ENCODE measurements around the gene POU6F1. TPM values are rescaled to one million over a fixed set of nuclear protein-coding genes. Genes with fewer than 3 reads are reported as not detected.

POU6F1 gene
- total RNA-seq, 1 donor from 2014 or later, result 2.6 TPM

DNA sequence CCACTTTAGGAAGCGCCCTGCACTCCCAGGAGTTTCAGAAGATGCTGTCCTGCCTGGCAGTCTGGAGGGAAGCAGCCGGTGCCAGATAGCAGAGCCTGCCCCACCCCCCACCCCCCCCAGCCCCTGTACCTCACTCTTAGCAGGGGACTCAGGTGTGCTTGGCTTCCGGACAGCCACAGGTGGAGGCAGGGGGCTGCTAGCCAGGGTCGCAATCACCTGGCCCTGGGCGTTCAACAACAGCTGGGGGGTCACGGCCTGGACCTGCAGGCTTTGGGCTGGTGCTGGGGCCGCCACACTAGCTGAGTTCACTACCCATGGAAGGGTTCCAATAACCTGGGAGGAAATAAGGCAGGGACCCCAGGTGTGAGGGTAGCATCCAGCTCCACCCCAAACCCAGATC, 22.0 kb downstream of the POU6F1 start:
- Histone ChIP-seq H3K4me3 (ENCODE audit: low read depth, low read length) (no peak overlapping the region), H3K36me3 (ENCODE audit: control insufficient read depth, insufficient read depth, low read length) (no peaks in the 10 kb centered on the region), H3K27me3 (ENCODE audit: control insufficient read depth, insufficient read depth, low read length) (no peaks in the 10 kb centered on the region)
- TF ChIP-seq, protein P1, sequence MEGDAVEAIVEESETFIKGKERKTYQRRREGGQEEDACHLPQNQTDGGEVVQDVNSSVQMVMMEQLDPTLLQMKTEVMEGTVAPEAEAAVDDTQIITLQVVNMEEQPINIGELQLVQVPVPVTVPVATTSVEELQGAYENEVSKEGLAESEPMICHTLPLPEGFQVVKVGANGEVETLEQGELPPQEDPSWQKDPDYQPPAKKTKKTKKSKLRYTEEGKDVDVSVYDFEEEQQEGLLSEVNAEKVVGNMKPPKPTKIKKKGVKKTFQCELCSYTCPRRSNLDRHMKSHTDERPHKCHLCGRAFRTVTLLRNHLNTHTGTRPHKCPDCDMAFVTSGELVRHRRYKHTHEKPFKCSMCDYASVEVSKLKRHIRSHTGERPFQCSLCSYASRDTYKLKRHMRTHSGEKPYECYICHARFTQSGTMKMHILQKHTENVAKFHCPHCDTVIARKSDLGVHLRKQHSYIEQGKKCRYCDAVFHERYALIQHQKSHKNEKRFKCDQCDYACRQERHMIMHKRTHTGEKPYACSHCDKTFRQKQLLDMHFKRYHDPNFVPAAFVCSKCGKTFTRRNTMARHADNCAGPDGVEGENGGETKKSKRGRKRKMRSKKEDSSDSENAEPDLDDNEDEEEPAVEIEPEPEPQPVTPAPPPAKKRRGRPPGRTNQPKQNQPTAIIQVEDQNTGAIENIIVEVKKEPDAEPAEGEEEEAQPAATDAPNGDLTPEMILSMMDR (IDR thresholded peaks at IDR 0.05; ENCODE audit: insufficient read depth, low read length, poor library complexity, severe bottlenecking), result no peak
- no peak for DNase-seq (ENCODE audit: low read depth)

DNA sequence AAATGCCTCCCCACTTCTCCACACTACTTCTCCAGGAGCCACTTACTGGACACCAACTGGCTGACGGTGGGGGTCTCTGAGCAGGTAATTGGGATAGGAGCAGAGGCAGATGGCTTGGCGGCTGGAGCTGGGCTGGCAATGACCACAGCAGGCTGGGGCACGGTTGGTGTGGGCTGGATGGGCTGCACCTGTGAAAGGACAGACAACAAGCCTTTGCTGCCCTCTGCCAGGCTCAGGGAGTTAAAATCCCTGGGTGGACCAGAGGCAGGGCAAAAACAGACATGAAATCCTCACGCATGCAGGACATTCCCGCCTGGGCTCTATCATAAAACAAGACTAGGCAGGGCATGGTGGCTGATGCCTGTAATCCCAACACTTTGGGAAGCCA, 25.6 kb downstream of the POU6F1 start:
- no peak overlapping the region for H3K4me3 ChIP-seq (ENCODE audit: low read depth, low read length)
- TF ChIP-seq, protein P1 (IDR thresholded peaks at IDR 0.05; ENCODE audit: insufficient read depth, low read length, poor library complexity, severe bottlenecking), result no peak
- H3K36me3 ChIP-seq (ENCODE audit: control insufficient read depth, insufficient read depth, low read length), result no peaks in the 10 kb centered on the region
- no peak for DNase-seq (ENCODE audit: low read depth)
- H3K27me3 ChIP-seq (ENCODE audit: control insufficient read depth, insufficient read depth, low read length), result no peaks in the 10 kb centered on the region

DNA sequence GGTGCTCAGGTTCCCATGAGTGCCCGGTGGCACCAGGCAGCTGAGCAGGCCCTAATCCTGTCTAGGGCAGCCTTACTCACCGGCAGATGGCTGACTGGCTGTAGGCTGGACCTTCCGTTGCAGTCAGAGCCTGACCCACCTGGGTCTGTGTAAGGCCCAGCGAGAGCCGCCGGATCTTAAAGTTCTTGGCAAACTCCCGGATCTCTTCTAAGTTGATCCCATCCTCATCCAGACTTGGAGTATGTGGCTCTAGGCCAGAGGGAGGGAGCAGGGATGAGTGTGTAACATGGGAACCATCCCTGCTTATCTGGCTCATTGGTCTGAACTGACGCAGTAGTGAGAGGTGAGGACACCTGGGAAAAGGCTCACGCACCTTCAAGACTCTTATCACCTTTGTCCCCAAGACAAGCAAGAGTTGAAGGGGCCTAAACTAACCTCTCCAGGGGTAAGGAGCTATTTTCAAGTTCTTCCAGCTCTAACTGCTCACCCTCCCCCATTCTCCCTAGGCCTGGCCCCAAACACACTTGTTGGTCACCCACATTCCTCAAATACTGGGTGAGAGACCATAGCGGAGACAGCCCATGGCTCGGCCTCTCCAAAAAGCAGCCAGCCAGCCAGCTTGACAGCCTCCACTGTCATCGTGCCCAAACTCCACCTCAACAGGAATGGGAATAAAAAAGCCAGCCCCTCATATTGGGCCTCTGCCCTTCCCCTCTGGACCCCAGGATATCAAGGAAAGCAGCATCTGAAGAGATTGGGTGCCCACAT, 26.2 kb downstream of the POU6F1 start:
- DNase-seq (ENCODE audit: low read depth), result no peak

DNA sequence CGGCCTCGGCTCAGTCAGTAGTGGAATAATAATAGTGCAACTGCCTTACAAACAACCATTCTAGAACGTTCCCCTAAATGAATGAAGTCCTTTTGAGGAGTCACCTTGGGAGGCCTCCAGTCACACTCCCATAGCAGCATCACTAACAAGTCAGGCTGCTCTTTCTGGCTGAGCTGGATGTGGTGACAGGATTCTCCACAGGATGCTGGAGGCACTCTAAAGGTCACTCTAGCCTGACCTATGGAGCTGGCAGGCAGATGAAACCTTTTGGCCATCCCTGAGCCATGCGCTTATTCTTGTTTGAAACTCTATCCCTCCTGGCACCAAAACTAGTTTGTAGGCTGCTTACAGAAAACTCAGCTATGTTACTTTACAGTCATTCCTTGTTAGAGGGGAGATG, 27.0 kb downstream of the POU6F1 start:
- H3K27me3 ChIP-seq (ENCODE audit: control insufficient read depth, insufficient read depth, low read length), result no peaks in the 10 kb centered on the region
- no peak for DNase-seq (ENCODE audit: low read depth)
- H3K4me3 ChIP-seq (ENCODE audit: low read depth, low read length), result no peak overlapping the region
- TF ChIP-seq, protein P1 (IDR thresholded peaks at IDR 0.05; ENCODE audit: insufficient read depth, low read length, poor library complexity, severe bottlenecking), result no peak
- no peaks in the 10 kb centered on the region for H3K36me3 ChIP-seq (ENCODE audit: control insufficient read depth, insufficient read depth, low read length)

More for the DNA sequence above, 26.2 kb downstream of the POU6F1 start:
- H3K27me3 ChIP-seq (ENCODE audit: control insufficient read depth, insufficient read depth, low read length), result no peaks in the 10 kb centered on the region
- no peaks in the 10 kb centered on the region for H3K36me3 ChIP-seq (ENCODE audit: control insufficient read depth, insufficient read depth, low read length)
- H3K4me3 ChIP-seq (ENCODE audit: low read depth, low read length), result no peak overlapping the region
- TF ChIP-seq, protein P1 (IDR thresholded peaks at IDR 0.05; ENCODE audit: insufficient read depth, low read length, poor library complexity, severe bottlenecking), result no peak

DNA sequence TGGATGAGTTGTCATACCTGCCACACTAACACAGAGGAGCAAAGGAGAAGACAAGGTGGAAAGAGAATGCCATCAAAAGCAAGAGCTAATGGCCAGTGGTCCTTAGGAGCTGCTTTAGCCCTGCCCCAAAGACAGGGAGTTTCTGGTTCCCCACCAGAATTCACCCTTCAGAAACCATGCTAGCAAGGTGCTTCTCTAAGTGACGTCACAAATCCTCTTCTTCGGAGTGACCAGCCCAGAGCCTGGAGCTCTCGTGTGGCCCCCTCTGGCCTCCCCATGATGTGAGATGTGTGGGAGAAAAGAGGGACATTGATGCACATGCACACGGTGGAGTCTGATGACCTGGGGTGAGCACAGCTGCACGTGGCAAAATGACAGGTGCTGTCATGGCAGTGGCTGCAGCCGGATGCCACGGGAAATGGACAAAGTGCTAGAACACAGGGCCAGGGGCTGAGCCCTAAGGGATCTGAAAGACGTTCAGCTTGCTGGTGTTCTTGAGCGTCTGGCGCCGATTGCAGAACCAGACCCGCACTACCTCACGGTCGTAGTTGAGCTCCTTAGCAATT, 28.0 kb downstream of the POU6F1 start:
- TF ChIP-seq, protein P1 (IDR thresholded peaks at IDR 0.05; ENCODE audit: insufficient read depth, low read length, poor library complexity, severe bottlenecking), result no peak
- no peak overlapping the region for H3K4me3 ChIP-seq (ENCODE audit: low read depth, low read length)
- no peaks in the 10 kb centered on the region for H3K36me3 ChIP-seq (ENCODE audit: control insufficient read depth, insufficient read depth, low read length)
- H3K27me3 ChIP-seq (ENCODE audit: control insufficient read depth, insufficient read depth, low read length), result no peaks in the 10 kb centered on the region
- DNase-seq (ENCODE audit: low read depth), result no peak
